ENCODE measurements around the gene NSG2.

The NSG2 gene

DNA sequence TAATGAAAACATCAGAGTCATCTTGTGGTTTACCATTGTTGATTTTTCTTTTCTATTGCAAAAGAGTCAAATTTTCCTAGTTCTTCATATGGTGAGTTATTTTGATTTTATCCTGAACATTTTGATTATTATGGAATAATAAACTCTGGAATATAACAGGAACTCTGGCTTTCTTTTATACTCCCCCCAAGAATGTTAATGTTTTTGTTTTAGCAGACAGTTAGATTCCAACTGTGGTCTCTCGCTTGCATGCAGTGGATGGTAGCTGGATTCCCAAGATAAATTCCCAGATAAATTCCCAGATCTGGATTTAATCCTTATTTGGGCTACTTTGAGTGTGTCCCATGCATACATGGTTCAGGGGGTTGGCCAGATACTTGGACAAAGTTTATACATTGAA, 109.8 kb downstream of the NSG2 start:
- DNase-seq, result no peak

DNA sequence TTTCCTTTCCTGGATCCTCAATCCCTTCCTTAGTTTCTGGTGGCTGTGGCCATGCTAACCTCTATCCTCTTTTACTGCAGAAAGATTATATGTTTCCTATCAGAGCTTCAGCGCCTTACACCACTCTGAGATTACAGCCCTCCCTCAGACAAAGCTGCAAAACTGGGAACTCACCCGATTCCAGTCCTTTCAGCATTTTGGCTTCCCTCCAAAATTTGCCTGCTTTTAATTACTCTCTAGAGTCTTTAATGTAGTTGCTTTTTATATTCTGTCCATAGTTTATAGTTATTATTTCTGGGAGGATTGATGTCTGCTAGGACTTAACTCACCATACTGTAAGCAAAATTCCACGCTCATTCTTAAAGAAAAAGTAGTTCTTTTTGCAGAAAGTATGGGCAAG, 110.2 kb downstream of the NSG2 start:
- no peak for DNase-seq

DNA sequence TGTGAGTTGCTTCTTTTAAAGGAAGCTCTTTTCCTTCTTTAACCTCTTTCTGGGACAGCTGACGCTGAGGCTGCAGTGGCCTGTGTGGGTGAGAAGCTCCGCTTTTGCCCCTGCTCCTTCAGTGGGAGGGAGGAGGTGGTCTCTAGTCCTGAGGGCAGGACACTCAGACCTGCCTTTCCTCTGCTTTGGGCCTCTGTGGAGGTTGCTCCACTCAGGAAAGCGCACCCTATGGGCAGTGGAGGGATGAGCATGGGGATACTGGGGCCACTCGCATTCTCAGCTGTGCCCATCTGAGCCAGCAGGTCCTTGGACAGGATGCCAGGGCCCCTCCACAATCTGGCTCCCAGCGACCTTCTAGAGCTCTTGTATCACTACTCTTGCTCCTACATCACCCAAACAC, 111.5 kb downstream of the NSG2 start:
- DNase-seq, result no peak

All from NCI-H1092 (cell line).